Occipital lobe (tissue), 2 donors: ENCODE data around the gene TCFL5. TPM values are rescaled to one million over a fixed set of nuclear protein-coding genes. Genes with fewer than 3 reads are reported as not detected.
A peak's percentile ranks its signal among the peaks of the same experiment; 100 is the strongest.

Source experiments
- DNase-seq: peaks from one replicate; lab custom pipeline; 2025; lab: John Stamatoyannopoulos, UW
- total RNA-seq: library from RNA; depleted of rRNA; stranded (reverse); fragments of >200 nt; gene quantifications from one replicate; pipeline ENCODE4 v1.2.3, GENCODE V29; 2014

Gene TCFL5
- total RNA-seq, 1 donor from 2014 or later: 12.3 TPM

DNA sequence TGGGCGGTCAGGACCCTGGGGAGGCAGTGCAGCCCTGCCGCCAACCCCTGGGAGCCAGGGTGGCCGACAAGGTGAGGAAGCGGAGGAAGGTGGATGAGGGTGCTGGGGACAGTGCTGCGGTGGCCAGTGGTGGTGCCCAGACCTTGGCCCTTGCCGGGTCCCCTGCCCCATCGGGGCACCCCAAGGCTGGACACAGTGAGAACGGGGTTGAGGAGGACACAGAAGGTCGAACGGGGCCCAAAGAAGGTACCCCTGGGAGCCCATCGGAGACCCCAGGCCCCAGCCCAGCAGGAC, 48.8 kb downstream of the TCFL5 start:
- no peak for DNase-seq

DNA sequence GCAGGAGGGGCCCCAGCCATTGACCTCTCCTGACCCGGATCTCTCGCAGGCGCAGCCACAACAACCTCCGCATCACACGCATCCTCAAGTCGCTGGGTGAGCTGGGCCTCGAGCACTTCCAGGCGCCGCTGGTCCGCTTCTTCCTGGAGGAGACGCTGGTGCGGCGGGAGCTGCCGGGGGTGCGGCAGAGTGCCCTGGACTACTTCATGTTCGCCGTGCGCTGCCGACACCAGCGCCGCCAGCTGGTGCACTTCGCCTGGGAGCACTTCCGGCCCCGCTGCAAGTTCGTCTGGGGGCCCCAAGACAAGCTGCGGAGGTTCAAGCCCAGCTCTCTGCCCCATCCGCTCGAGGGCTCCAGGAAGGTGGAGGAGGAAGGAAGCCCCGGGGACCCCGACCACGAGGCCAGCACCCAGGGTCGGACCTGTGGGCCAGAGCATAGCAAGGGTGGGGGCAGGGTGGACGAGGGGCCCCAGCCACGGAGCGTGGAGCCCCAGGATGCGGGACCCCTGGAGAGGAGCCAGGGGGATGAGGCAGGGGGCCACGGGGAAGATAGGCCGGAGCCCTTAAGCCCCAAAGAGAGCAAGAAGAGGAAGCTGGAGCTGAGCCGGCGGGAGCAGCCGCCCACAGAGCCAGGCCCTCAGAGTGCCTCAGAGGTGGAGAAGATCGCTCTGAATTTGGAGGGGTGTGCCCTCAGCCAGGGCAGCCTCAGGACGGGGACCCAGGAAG, 49.3 kb downstream of the TCFL5 start:
- DNase-seq: no peak

DNA sequence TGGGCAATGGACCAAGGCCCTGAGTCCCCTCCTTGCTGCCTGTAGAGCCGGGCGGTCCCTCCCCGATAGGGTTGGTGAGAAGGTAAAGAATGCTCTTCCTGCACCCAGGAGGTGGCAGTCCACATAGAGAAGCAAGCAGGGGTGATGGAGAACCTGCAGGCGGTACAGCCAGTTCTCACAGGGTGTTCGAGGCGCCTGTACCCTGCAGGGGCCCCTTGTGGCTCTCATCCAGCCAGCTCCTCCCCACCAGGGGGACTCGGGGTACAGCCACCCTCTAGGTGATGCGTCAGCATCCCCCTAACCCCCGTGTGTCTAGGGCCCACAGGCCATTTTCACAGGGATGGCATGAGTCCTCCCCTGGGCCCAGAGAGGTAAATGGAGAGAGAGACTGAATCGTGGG, 49.9 kb downstream of the TCFL5 start:
- DNase-seq: no peak

DNA sequence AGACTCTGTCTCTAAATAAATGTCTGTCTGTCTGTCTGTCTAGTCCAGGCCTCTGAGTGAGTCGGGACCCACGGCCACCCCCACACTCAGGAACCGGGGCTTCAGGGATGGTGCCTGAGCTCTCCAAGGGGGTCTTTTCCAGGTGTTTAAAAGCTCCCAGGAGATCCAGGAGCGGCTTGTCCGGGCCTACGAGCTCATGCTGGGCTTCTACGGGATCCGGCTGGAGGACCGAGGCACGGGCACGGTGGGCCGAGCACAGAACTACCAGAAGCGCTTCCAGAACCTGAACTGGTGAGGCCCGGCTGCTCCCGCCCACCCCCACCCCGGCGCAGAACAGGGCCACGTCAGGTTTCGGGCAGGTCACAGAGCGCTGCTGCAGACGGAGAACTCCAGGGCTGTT, 50.3 kb downstream of the TCFL5 start:
- no peak for DNase-seq

DNA sequence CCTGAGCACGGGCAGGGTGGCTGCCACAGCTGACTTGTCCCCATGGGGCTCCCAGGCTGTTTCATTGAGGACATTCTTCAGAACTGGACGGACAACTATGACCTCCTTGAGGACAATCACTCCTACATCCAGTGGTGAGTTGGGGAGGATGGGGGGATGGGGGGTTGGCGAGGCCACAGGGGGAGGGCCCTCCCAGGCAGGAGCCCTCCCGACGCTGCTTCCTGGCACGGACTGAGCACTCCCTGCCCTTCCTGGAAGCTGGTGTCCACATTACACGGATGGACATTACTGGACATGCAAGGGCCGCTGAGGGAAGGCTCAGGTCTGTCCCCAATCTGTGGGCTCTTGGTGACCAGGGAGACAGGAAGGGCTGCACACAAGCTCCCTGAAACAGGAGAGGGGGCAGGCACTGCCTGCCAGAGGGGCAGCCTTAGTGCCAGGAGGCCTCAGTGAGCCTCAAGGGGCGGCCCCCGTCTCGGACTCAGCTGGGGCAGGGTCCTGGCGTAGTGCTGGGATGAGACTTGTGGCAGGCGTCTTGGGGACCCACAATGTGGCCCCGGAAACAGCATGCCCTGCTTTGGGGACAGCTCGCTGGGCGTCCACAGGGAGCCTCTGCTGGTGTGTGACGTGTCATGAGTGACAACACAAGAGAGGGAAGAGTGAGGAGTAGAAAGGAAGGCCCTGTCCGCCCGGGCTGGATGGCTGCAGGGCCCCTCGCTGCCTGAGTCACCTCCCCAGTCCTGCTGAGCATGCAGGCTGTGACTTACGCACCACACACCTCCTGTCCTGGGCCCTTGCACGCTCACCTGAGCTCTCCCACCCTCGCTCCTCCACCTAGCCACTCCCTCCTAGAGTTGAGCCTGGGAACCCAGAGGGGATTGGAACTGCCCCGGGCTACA, 51.8 kb downstream of the TCFL5 start:
- no peak for DNase-seq

DNA sequence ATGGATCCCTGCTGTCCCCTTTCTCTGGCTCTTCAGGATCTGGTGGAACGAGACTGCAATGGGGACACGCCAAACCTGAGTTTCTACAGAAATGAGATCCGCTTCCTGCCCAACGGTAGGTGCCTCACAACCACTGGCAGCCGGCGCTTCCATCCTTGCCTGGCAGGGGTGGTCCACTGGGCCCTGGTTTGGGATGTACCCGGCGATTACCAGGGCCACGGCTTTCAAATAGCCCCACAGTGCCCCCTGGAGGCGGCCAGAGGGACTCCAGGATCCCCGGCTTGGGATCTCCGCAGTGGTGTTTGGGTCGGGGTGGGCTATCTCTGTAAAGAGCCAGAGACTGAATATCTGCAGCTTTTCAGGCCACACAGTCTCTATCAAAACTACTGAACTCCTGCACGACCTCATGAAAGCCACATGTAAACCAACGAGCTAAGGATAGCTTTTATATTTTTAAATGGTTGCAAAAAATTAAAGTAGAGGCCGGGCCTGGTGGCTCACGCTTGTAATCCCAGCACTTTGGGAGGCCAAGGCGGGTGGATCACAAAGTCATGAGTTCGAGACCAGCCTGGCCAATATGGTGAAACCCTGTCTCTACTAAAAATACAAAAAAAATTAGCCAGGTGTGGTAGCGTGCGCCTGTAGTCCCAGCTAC, 53.3 kb downstream of the TCFL5 start:
- DNase-seq: peak; percentile 49

DNA sequence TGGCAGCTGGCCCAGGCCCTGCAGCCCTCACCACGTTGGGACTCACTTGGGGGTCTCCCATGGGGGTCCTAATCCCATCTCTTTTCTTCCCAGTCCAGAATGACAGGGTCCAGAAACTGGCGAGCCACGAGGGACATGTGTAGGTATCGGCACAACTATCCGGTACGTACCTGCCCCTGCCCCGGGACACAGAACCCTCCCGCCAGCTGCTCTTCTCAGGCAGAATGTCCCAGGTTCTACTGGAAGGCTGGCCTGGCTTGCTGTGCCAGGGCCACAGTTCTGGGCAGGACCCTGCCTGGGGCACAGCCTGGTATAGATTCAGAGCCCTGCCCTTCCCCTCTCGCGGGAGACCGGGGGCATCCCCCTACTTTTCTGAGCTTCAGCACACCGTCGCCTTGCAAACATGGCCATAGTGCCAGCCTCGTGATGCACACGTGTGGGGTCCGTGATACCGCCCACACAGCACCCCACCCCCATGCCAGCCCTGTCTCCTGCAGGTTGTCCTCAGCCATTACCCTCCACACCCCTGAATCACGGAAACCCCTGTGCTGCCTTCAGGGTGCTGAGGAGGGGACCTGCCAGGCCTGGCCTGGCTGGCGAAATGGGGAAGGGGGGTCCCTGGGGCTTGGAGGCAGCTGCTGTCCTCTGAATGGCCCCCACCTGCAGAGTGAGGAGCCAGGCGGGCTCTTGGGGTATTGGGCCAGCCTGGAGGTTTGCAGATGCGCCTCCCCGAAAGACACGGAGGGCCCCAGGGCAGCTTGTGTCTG, 54.0 kb downstream of the TCFL5 start:
- DNase-seq: no peak

DNA sequence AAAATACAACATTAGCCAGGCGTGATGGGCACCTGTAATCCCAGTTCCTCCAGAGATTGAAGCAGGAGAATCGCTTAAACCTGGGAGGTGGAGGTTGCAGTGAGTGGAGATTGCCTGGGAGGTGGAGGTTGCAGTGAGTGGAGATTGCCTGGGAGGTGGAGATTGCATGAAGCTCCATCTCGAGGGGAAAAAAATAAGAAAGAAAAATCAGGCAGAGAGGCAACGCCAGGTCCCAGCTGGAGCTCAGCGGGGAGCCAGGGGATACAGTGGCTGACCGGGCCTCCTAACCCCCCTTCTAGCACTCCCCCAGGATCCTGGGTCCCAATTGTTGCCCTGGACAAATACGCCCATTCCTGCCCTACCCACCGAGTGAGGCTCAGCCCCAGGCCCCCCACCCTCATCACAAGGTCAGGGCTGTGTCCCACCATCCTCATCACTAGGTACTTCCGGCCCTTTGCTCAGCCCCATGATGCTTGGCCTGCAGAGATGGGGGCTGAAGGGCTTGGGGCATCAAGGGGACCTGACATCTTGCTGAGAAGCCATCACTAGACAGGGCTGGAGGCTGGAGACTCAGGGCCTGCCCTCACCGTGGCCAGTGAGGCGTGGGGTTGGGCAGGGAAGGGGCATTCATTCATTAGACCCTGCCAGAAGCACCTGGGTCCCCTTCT, 55.1 kb downstream of the TCFL5 start:
- no peak for DNase-seq

DNA sequence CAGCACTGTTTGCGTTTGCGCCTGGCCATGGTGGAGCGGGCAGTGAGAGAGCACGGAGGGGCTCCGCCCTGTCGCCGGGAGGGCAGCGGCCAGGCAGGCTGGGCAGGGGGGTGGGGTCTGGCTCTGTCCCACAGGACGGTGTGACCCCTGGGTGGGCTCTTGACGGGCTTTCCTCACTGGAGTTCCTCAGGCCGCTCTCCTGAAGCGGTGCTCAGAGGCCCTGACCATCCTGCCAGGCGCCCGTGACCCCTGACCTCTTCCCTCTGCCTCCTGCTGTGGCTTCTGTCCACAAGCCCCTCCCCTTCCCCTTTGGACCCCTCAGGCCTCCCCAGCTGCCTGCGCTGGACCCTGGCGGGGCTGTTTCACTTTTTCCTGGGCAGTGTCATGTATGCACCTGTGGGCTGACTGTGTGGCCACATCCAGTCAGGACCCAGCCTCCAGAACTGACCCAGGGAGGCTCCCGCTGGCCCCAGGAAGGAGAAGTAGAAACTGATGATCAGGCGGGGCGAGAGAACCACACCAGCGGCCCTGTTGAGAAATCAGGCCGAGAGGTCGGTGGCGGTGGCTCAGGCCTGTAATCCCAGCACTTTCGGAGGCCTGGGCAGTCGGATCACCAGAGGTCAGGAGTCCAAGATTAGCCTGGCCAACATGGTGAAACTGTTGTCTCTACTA, 55.8 kb downstream of the TCFL5 start:
- DNase-seq: no peak

DNA sequence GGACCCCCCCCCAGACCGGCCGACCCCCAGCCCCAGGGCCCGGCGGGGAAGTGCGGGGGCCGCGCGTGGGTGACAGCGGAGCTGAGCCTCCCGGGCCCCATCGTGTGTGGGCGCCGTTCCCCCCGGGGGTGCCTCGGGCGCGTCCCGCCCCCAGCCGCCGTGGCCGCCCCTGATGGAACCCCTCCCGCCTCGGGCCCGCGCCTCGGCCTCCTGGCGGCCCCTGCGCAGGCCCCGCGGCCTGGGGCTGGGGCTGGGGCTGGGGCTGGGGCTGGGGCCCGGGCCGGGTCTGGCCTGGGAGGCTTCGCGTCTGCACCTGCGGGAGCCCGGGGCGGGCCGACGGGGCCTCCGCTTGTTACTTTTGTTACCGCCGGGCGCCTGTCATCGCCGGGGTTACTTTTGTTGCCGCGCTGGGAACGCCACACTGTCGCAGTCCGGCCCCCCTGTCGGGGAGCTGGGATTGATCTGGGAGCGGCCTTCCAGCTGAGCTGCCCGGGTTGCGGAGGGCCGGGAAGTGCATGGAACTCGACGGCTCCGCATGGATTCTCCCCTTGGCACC, 56.4 kb downstream of the TCFL5 start:
- DNase-seq: no peak

DNA sequence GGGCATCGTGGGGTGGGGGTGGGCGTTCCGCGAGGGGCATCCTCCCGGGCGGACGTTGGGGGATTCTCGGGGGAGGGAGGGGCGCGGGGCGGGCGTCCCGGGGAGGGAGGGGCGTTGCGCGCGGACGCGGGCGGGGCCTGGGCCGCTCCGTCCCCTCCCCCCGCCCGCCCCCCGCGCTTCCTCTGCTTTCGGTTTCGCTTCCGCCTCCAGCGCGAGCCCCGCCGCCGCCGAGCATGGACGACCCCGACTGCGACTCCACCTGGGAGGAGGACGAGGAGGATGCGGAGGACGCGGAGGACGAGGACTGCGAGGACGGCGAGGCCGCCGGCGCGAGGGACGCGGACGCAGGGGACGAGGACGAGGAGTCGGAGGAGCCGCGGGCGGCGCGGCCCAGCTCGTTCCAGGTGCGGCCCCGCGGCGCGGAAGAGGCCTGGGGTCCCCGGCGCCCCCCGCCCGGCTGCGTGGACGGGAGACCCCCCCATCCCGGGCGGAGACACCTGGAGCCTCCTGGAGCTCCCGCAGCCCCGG, 56.9 kb downstream of the TCFL5 start, which contains the start of gene OGFR:
TSS of gene OGFR (plus strand) at position 209 of the 528 bp plus-strand sequence. CDS start at position 234, 25 bp downstream.
- peak; percentile 29 for DNase-seq

DNA sequence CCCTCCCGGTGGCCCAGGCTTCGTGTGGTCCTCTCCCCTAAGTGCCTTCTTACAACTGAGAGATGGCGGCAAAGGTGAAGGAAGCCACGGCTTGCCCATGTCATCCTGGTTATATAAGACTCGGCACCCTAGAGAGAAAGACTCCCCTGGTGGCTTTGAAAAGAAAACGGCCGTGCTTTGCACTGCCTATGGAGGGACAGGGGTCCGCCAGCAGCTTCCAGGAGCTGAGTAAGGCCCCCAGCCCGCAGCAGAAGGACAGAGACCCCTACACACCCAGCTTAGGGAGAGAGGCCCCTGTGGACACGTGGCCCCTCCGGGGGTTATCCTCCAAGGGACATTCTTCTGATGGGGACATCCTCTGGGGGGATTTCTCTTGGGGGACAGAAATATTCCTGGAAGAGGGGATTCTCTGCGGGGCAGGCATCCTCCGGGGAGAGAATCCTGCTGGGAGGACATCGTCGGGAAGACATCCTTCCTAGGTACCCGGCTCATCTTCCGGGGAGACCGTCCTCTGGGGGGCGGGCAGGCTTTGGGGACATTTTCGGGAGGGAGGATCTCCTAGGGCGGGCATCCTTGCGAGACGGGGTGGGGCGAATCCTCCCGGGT, 57.5 kb downstream of the TCFL5 start:
- no peak for DNase-seq

DNA sequence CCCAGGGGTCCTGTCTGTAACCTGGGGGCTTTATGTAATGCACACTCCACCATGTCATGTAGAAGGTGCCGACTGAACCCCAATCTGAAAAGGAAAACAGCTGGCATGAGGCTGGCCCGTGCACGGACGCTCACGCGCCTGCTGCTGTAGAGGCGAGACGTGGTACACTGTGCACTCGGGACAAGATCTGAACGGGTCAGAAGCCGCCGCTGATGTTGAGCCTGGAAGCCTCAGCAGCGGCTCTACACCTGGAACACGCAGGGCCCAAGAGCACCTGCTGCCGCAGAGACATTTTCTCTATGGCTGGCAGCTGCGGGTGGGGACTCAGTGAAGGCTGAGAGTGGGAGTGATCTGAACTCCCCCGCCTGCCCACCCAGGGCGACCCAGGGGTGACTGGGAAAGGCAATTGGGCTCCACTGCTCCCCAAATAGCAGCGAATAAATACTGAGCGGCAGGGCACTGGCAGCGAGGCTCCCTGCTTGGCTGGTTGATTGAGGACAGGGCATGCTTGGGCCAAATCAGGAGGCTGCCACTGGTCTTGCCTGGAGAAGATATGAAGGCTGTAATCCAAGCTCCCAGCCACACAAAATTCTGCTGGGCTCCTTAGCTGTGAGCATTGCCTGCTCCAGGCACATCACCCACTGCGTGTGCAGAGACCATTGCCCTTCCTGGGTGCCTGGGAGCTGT, 59.5 kb downstream of the TCFL5 start:
- no peak for DNase-seq

DNA sequence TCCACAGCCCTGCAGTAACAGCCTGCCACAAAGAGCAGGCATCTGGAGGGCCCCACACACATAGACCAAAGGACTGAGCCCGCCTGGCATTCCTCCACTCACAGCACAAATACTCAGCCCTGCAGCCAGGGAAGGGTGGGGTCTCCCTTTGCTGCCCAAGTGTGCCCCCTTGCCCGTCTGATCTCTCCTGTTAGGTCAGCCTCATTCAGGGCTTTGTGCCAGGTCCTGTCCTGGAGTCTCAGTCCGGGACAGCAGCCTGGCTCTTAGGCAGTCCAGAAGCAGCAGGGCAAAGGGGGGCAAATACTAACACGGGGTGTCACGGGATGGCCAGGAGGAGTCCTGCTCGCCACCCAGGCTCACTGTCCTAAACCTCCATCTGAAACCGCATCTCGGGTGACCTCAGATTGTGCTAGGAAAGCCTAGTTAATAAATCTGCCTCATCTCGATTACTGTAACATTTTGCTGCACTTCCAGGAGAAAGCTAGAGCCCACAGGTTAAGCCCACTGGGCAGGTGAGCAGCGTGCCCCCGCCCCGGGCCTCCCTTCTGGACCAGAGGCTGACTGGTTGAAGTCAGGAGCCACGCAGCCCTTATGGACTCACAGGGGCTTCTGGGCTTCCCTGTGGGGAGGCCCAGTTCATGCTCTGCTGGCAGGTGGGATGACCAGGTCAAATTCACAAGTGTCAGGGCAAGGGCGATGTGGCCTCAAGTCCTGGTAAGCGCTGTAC, 60.2 kb downstream of the TCFL5 start:
- no peak for DNase-seq

DNA sequence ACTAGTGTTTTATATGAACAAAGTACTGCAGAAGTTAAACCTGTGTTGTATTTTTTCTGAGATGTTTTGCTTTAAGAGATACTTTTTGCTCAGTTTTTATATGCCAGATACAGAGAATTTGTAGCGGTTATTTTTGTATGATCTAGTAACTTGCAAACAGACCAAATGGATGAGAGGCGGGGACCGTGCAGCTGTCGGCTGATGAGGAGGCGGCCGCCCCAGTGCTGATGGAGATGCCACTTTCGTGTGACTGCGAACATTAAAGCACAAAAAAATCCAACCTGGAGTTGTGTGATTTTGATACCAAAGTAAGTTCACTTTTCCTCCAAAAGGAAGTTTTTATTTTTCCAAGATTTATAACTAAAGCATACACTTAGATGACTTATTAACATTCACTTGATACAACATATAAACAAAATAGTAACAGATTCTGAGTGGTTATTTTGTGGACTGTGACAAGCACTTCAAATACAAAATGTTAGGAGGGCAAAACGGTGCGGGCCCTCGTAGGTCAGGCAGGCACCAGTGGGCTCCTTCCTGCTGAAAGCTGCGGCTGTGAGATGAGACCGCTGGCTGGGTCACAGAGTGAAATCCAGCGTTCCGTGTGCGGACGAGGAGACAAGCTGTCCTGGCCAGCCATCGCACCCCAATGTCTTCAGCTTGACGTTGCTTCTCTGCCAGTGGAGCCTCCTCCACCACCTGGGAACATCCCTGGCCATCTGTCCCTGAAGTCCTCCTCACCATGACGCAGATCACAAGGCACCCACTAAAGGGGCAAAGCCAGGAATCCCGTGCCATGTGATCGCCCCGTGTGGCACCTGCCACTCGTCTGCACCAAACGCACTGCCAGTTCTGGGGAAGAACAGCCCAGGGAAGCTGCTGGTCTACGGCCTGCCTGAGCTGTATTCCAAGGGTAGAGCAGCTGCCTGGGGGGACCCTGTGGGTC, 61.0 kb downstream of the TCFL5 start:
- peak; percentile 38 for DNase-seq

DNA sequence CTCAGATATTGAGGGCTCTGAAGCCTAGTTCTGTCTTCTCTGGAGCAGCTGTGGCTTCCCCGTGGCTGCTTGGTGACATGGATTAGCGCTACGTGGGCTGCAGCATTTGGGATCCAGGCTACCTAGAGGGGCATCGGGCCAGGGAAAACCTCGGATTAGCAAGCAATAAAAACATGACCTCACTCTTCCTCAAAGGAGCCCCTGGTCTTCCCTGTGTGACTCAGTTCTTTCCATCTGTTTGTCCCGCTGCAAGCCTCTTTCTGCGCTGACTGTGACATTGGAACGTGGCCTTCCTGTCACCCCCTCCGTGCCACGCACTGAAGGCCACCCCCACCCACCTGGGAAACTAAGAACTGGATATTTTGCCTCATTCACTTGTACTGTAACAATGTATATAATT, 61.7 kb downstream of the TCFL5 start:
- DNase-seq: no peak

DNA sequence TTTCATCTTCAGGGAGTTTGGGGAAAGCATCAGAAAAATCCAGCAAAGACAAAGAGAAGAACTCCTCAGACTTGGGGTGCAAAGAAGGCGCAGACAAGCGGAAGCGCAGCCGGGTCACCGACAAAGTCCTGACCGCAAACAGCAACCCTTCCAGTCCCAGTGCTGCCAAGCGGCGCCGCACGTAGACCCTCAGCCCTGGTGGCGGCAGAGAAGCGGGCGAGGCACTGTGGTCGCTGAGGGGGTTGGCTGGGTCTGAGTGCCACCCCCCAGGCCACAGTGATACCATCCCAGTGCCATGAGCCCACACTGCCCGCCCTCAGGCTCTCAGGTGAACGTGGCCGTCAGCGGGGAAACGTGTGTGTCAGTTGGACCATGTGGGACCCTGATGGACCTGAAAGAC, 62.2 kb downstream of the TCFL5 start:
- DNase-seq: no peak
